ENCODE measurements around the gene SARM1. TPM values are rescaled to one million over a fixed set of nuclear protein-coding genes. Genes with fewer than 3 reads are reported as not detected.

SARM1 gene
- total and polyA plus RNA-seq, 2 of the 13 experiments (the other 11 are each of a cell fraction or from before 2014, with no cell fraction given): 0.73 to 0.86 TPM

GRCh38 chr17:28405632-28406472 is 34.4 kb downstream of the SARM1 start, which contains the start of gene SLC46A1 (continued):
- no peak for TF ChIP-seq USF2 (IDR thresholded peaks at IDR 0.05; ENCODE audit: low read depth, low read length)
- no peak for TF ChIP-seq USF2 (CRISPR knock-in tag; IDR thresholded peaks at IDR 0.05; ENCODE audit: borderline replicate concordance)
- no peak for TF ChIP-seq NR1H2 (CRISPR knock-in tag; IDR thresholded peaks at IDR 0.05; ENCODE audit: borderline replicate concordance, low read depth)
- peak; percentile 61; the same call in 1 of the 2 replicates for TF ChIP-seq MTA1 (CRISPR knock-in tag; IDR thresholded peaks at IDR 0.05; ENCODE audit: borderline replicate concordance)
- TF ChIP-seq ZNF567 (CRISPR knock-in tag; IDR thresholded peaks at IDR 0.05; ENCODE audit: borderline replicate concordance): no peak
- TF ChIP-seq ZFP37 (CRISPR knock-in tag; IDR thresholded peaks at IDR 0.05; ENCODE audit: borderline replicate concordance): no peak
- TF ChIP-seq SETDB1 (CRISPR knock-in tag; IDR thresholded peaks at IDR 0.05; ENCODE audit: borderline replicate concordance): no peak
- TF ChIP-seq FOXC1 (CRISPR knock-in tag; IDR thresholded peaks at IDR 0.05; ENCODE audit: borderline replicate concordance): peak; percentile 70
- no peak for TF ChIP-seq ZNF780A (CRISPR knock-in tag; IDR thresholded peaks at IDR 0.05)
- no peak for TF ChIP-seq NFKB2 (CRISPR knock-in tag; IDR thresholded peaks at IDR 0.05; ENCODE audit: borderline replicate concordance)
- peak; percentile 37; the same call in 1 of the 2 replicates for TF ChIP-seq MXD4 (CRISPR knock-in tag; IDR thresholded peaks at IDR 0.05)
- TF ChIP-seq MATR3 (CRISPR knock-in tag; IDR thresholded peaks at IDR 0.05): no peak
- no peak for TF ChIP-seq CREBL2 (CRISPR knock-in tag; IDR thresholded peaks at IDR 0.05; ENCODE audit: borderline replicate concordance)
- no peak for TF ChIP-seq U2AF2 (IDR thresholded peaks at IDR 0.05; ENCODE audit: low read depth, low read length)
- TF ChIP-seq NPAS2 (CRISPR knock-in tag; IDR thresholded peaks at IDR 0.05; ENCODE audit: borderline replicate concordance): no peak
- no peak for TF ChIP-seq PRPF4 (IDR thresholded peaks at IDR 0.05; ENCODE audit: low read depth, low read length, poor library complexity, severe bottlenecking)
- no peak for TF ChIP-seq ZFP82 (CRISPR knock-in tag; IDR thresholded peaks at IDR 0.05; ENCODE audit: borderline replicate concordance)
- TF ChIP-seq HOXD1 (CRISPR knock-in tag; IDR thresholded peaks at IDR 0.05): 0 out of 2 replicates have a peak, but pooled peaks have one; percentile 22
- no peak for TF ChIP-seq IRF2 (CRISPR knock-in tag; IDR thresholded peaks at IDR 0.05)
- TF ChIP-seq KAT8 (CRISPR knock-in tag; IDR thresholded peaks at IDR 0.05): peak; percentile 28; the same call in 1 of the 2 replicates
- peak; percentile 21; the same call in 1 of the 2 replicates for TF ChIP-seq PHF21A (CRISPR knock-in tag; IDR thresholded peaks at IDR 0.05)
- TF ChIP-seq CHCHD3 (CRISPR knock-in tag; IDR thresholded peaks at IDR 0.05): no peak
- TF ChIP-seq CC2D1A (CRISPR knock-in tag; IDR thresholded peaks at IDR 0.05): no peak
- no peak for TF ChIP-seq NR3C1 (CRISPR knock-in tag; IDR thresholded peaks at IDR 0.05)
- no peak; the same call in 1 of the 2 replicates for TF ChIP-seq ZNF773 (CRISPR knock-in tag; IDR thresholded peaks at IDR 0.05; ENCODE audit: borderline replicate concordance)
- no peak for TF ChIP-seq NR2F6 (IDR thresholded peaks at IDR 0.05)
- TF ChIP-seq NR2F6 (CRISPR knock-in tag; IDR thresholded peaks at IDR 0.05): no peak; the same call in 1 of the 2 replicates
